ENCODE results near the gene SLC22A2. TPM values are rescaled to one million over a fixed set of nuclear protein-coding genes. Genes with fewer than 3 reads are reported as not detected.

Gene SLC22A2
- total RNA-seq, 1 donor from 2014 or later: not detected

- no peak for TF ChIP-seq CTCF (IDR thresholded peaks at IDR 0.05)
- H3K4me3 ChIP-seq: no peak overlapping the region
- no peaks in the 10 kb centered on the region for H3K27me3 ChIP-seq
- peaks cover 0 to 14% of the 10 kb centered on the region in 2 donors for H3K4me1 ChIP-seq
- no peaks in the 10 kb centered on the region for H3K9me3 ChIP-seq
- no peaks in the 10 kb centered on the region for H3K36me3 ChIP-seq
- H3K27ac ChIP-seq: no peak overlapping the region
- intact Hi-C loops (cut with DNase I): no loop called here
- DNase-seq (ENCODE audit: low spot score in 2 of 2): no peak
Observed at GRCh38 chr6:160248538-160248937, 10.1 kb downstream of the SLC22A2 start.

DNA sequence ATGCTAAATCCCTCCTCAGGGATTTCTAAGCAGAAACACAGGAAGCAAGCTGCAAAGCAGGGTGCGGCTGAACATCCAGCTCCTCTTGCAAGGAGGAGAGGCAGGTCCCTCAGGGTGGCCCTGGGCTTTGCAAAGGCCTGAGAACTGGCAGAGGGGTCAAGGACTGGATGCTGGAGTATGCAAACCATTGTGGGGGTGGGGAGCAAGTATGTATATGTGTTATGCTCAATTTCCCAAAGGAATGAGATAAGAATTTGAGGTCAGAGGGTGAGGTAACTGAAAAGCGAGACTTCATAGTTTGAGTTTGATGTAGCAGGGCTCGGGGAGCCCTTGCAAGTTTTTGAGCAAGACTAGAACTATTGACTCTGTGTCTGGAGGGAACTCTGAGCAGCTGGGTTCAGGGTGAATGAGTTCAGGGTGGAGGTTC, 11.2 kb downstream of the SLC22A2 start:
- Histone ChIP-seq H3K4me3 (no peak overlapping the region), H3K27me3 (no peaks in the 10 kb centered on the region), H3K9me3 (no peaks in the 10 kb centered on the region), H3K27ac (no peak overlapping the region), H3K4me1 (peaks cover 0 to 14% of the 10 kb centered on the region in 2 donors), H3K36me3 (no peaks in the 10 kb centered on the region)
- intact Hi-C loops (cut with DNase I): no loop called here
- no peak for DNase-seq (ENCODE audit: low spot score in 2 of 2)
- TF ChIP-seq CTCF (IDR thresholded peaks at IDR 0.05): no peak

GRCh38 chr6:160240691-160241084, 17.9 kb downstream of the SLC22A2 start:
- Histone ChIP-seq H3K9me3 (no peaks in the 10 kb centered on the region), H3K4me3 (no peak overlapping the region), H3K27me3 (no peaks in the 10 kb centered on the region), H3K36me3 (no peaks in the 10 kb centered on the region), H3K27ac (no peak overlapping the region), H3K4me1 (peaks cover 5 to 16% of the 10 kb centered on the region in 2 donors)
- TF ChIP-seq CTCF (IDR thresholded peaks at IDR 0.05): no peak
- no peak for DNase-seq (ENCODE audit: low spot score in 2 of 2)
- intact Hi-C loops (cut with DNase I): loop anchor here (5.0 kb wide), 1 partner anchor 98 kb away; no protein-coding TSS in a partner anchor

DNA sequence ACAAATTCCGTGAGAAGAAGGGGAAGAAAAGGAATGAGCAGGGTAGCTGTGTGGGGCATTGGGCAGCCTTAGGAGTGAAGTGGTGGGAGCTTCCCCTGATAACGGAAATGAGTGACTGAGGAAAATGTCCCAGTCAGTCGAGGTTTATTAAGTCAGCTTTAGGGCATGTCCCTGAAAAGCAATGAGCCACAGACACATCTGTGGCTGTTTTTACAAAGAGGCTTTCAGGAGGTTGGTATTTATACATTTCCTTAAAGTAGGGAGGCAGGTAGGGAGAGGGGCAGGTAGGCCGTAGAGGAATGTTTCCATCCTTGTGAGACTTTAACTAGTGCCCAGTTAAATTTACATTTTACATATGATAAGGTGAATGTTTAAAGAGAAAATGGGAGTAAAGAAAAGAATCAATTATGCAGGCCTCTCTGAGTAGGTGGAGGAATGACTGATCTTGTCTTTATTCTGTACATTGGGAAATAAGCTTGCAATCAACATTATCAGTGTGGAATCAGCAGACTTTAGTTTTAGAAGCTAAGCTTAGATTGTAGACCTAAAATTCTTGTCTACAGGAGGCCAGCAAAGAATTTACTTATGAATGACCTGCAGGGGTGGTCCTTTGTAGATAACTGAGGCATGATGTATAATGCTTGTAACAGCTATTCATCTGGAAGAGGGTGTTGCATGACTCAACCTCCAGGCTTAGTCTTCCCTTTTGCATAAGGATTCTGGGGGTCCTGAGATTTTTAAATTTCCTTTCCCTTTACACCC, 18.5 kb downstream of the SLC22A2 start:
- Histone ChIP-seq H3K4me1 (peaks cover 5 to 18% of the 10 kb centered on the region in 2 donors), H3K4me3 (no peak overlapping the region), H3K27ac (no peak overlapping the region), H3K36me3 (no peaks in the 10 kb centered on the region), H3K27me3 (no peaks in the 10 kb centered on the region), H3K9me3 (no peaks in the 10 kb centered on the region)
- DNase-seq (ENCODE audit: low spot score in 2 of 2): no peak
- intact Hi-C loops (cut with DNase I): loop anchor here (5.0 kb wide), 2 partner anchors 98 to 107 kb away; partner anchors contain the start of gene SLC22A3
- TF ChIP-seq CTCF (IDR thresholded peaks at IDR 0.05): no peak

- H3K9me3 ChIP-seq: no peaks in the 10 kb centered on the region
- H3K4me1 ChIP-seq: peaks cover 5 to 15% of the 10 kb centered on the region in 2 donors
- intact Hi-C loops (cut with DNase I): loop anchor here (5.0 kb wide), 1 partner anchor 108 kb away; the partner anchor contains the start of gene SLC22A3
- H3K4me3 ChIP-seq: no peak overlapping the region
- peak overlapping the region in 1 of 2 donors; percentile 79 for H3K27ac ChIP-seq
- no peak for DNase-seq (ENCODE audit: low spot score in 2 of 2)
- no peaks in the 10 kb centered on the region for H3K27me3 ChIP-seq
- no peaks in the 10 kb centered on the region for H3K36me3 ChIP-seq
- no peak for TF ChIP-seq CTCF (IDR thresholded peaks at IDR 0.05)
Observed at GRCh38 chr6:160238761-160239751, 19.6 kb downstream of the SLC22A2 start.
